ENCODE data around the gene FRMD4A. TPM values are rescaled to one million over a fixed set of nuclear protein-coding genes. Genes with fewer than 3 reads are reported as not detected.

The FRMD4A gene
- total RNA-seq, 1 donor from 2014 or later: 0.64 TPM

DNA sequence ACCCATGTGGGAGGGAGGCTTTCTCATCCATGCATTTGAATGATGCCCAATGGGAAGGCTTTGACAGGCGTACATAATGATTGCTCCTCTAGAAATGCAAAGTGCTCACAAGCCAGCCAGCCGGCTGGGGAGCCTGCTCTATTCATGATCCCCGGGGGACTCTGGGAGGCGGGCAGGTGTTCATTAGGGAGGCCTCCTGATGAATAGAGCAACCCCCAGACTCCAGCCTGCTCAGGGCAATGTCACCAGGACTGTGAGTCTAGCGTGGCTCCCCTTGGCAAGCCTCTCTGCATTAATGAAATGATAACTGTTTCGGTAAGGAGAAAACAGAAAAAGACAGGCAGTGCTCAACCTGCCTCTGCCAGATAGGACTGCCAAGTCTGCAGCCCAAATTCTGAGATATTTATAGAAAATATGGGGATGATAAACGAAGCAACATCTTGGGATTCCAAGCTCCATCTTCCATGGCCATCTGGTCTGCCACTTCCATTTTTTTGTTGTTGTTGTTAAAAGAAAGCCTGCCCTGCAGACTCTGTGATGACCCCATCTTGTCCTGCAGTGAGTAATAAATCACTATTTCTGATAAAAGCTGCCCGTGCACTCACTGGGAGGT lies 507.5 kb downstream of the FRMD4A start:
- H3K27me3 Mint-ChIP-seq: peaks cover 24% of the 10 kb centered on the region
- no peaks in the 10 kb centered on the region for H3K36me3 Mint-ChIP-seq (ENCODE audit: low read depth)
- POLR2A ChIA-PET: no interaction called here
- no peak overlapping the region for H3K27ac Mint-ChIP-seq
- ATAC-seq (ENCODE audit: low read depth) (no peak), DNase-seq (no peak)
- TF ChIP-seq CTCF (IDR thresholded peaks at IDR 0.05): no peak
- no peak overlapping the region for H3K4me3 Mint-ChIP-seq
- H3K4me1 Mint-ChIP-seq: peaks cover 19% of the 10 kb centered on the region
- CTCF ChIA-PET: no interaction called here
- no peaks in the 10 kb centered on the region for H3K9me3 Mint-ChIP-seq
- intact Hi-C loops (cut with micrococcal nuclease): no loop called here

DNA sequence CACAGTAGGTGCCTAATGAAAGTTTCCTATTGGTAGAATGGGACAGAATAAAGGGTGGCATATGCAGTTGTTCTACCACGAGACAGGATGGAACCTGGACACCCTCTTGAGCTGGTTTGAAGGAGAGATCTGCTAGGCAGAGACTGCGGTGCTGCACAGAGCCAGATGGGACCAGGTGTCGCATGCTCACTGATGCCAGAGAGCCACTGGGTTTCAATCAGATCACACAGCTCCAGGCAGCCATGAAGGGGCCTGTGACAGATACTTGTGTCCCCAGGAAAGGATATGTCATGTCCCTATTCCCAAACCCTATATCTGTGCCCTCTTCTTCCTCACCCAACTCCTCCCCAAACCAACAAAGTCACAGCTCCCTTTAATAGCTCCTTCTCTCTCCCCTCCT lies 508.2 kb downstream of the FRMD4A start:
- intact Hi-C loops (cut with micrococcal nuclease): no loop called here
- Mint-ChIP-seq H3K4me1 (peaks cover 19% of the 10 kb centered on the region), H3K36me3 (ENCODE audit: low read depth) (no peaks in the 10 kb centered on the region), H3K4me3 (no peak overlapping the region), H3K27ac (no peak overlapping the region), H3K27me3 (peaks cover 26% of the 10 kb centered on the region), H3K9me3 (peaks cover 2% of the 10 kb centered on the region)
- POLR2A ChIA-PET: no interaction called here
- no peak for TF ChIP-seq CTCF (IDR thresholded peaks at IDR 0.05)
- CTCF ChIA-PET: no interaction called here
- DNase-seq (no peak), ATAC-seq (ENCODE audit: low read depth) (no peak)

- ATAC-seq (ENCODE audit: low read depth): no peak
- TF ChIP-seq CTCF (IDR thresholded peaks at IDR 0.05): no peak
- no peaks in the 10 kb centered on the region for H3K36me3 Mint-ChIP-seq (ENCODE audit: low read depth)
- intact Hi-C loops (cut with micrococcal nuclease): no loop called here
- ChIA-PET CTCF (no interaction called here), POLR2A (interaction anchor here (0.8 kb wide), 1 partner anchor 11 kb away, joined by 3 read pairs; no protein-coding TSS in a partner anchor)
- H3K27me3 Mint-ChIP-seq: peaks cover 26% of the 10 kb centered on the region
- peaks cover 19% of the 10 kb centered on the region for H3K4me1 Mint-ChIP-seq
- peaks cover 2% of the 10 kb centered on the region for H3K9me3 Mint-ChIP-seq
- H3K4me3 Mint-ChIP-seq: no peak overlapping the region
- no peak for DNase-seq
- no peak overlapping the region for H3K27ac Mint-ChIP-seq
These were observed 509.8 kb downstream of the FRMD4A start for GRCh38 chr10:13820964-13821337.

DNA sequence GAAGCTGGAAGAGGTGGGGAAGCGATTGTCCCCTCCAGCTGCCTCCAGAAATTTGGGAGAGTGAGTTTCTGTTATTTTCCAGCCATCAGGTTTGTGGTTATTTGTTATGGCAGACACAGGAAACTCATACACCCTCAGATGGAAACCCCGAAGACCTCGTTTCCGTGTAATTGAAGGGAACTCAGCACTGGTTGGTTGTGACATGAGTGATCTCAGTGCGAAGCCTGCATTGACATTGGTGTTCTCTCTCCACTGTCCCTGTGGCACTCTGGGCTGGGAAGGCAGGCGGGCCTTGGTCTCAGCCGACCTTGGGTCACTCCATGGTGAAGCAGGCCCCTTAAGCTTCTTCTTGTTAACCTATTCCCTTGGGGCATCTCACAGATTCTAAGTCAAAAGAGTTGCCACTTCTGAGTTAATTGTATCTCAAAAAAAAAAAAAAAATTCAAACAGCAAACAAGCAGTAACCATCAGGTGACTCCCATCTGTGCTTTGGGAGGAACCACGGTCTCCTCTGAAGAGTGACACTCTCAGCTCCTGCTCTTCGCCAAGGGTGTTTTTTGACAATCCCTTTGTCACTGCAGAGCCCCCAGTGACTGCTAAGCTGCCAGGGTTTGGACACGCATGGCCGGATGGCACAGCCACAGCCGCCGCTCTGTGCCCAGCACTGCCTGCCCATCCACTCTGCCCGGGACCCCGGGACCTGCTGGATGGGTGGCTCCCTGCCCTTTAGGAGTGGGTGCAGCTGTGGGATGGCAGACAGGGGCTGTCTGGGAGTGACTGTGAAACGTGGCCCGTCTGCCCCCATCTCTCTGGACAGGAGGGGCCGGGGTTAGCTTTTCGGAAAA lies 510.4 kb downstream of the FRMD4A start:
- ATAC-seq (ENCODE audit: low read depth): no peak
- DNase-seq: no peak
- H3K27ac Mint-ChIP-seq: no peak overlapping the region
- intact Hi-C loops (cut with micrococcal nuclease): no loop called here
- no peak for TF ChIP-seq CTCF (IDR thresholded peaks at IDR 0.05)
- H3K27me3 Mint-ChIP-seq: peaks cover 26% of the 10 kb centered on the region
- peaks cover 19% of the 10 kb centered on the region for H3K4me1 Mint-ChIP-seq
- no peaks in the 10 kb centered on the region for H3K36me3 Mint-ChIP-seq (ENCODE audit: low read depth)
- CTCF ChIA-PET: no interaction called here
- H3K4me3 Mint-ChIP-seq: no peak overlapping the region
- peaks cover 2% of the 10 kb centered on the region for H3K9me3 Mint-ChIP-seq
- POLR2A ChIA-PET: interaction anchor here (0.8 kb wide), 1 partner anchor 11 kb away, joined by 3 read pairs; no protein-coding TSS in a partner anchor

GRCh38 chr10:13816195-13816925 lies 514.4 kb downstream of the FRMD4A start:
- ATAC-seq (ENCODE audit: low read depth) (no peak), DNase-seq (no peak)
- Mint-ChIP-seq H3K9me3 (peaks cover 2% of the 10 kb centered on the region), H3K27ac (no peak overlapping the region), H3K4me1 (peaks cover 15% of the 10 kb centered on the region), H3K4me3 (no peak overlapping the region), H3K36me3 (ENCODE audit: low read depth) (no peaks in the 10 kb centered on the region), H3K27me3 (peaks cover 24% of the 10 kb centered on the region)
- POLR2A ChIA-PET: no interaction called here
- intact Hi-C loops (cut with micrococcal nuclease): no loop called here
- CTCF ChIA-PET: no interaction called here
- TF ChIP-seq CTCF (IDR thresholded peaks at IDR 0.05): no peak

Measured in activated B cell treated with CpG ODN at 0.5 μM for 24 hours (primary cell).